Measurements from ENCODE around the gene DNAH6.

DNA sequence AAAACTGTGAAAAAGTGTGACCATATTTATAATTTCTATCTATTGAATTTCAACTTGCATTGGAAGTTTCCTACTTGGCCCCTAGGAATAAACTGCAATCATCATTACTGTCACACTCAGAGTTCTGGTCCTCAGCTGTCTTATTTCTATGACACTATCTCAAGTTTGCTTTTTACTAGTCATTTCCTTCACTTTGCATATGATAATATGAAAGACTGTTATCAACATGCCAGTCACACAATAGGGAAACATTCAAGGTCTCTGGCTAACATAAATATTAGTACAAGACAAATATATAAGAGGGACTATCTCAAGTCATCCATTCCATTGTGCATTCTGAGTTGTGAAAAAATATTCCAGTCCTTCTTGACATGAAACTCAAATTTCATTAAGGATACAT lies 28.7 kb downstream of the DNAH6 start:
- TF ChIP-seq, protein P1, sequence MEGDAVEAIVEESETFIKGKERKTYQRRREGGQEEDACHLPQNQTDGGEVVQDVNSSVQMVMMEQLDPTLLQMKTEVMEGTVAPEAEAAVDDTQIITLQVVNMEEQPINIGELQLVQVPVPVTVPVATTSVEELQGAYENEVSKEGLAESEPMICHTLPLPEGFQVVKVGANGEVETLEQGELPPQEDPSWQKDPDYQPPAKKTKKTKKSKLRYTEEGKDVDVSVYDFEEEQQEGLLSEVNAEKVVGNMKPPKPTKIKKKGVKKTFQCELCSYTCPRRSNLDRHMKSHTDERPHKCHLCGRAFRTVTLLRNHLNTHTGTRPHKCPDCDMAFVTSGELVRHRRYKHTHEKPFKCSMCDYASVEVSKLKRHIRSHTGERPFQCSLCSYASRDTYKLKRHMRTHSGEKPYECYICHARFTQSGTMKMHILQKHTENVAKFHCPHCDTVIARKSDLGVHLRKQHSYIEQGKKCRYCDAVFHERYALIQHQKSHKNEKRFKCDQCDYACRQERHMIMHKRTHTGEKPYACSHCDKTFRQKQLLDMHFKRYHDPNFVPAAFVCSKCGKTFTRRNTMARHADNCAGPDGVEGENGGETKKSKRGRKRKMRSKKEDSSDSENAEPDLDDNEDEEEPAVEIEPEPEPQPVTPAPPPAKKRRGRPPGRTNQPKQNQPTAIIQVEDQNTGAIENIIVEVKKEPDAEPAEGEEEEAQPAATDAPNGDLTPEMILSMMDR (IDR thresholded peaks at IDR 0.05; ENCODE audit: low read depth, low read length), result no peak
- TF ChIP-seq POLR2A (IDR thresholded peaks at IDR 0.05; ENCODE audit: extremely low read depth, insufficient read length), result no peak

All from NB4 (cell line).